Liver (tissue), 3 donors: ENCODE results near the gene SYT15B.
"Not testable (repeated sequence)": the region's sequence is repeated elsewhere in the genome, so short reads cannot be mapped to it uniquely, and the experiment has no call there.

Experiments used
- CTCF ChIP-seq: fragments of 150-350 bp; IDR thresholded peaks from 2 replicates; pipeline ENCODE4 v1.5.1; 2017; ENCODE audit warnings: improper control_type of control experiment, low read depth, low read length; ENCODE audit not compliant: missing input control
- EGR1 ChIP-seq, 2 donors: IDR thresholded peaks; 2 replicates each; pipeline ENCODE4 v1.6.1; 2016 to 2018; ENCODE audit warnings: antibody characterized with exemption in 2 of 2, low read depth in 2 of 2
- HNF4G ChIP-seq: IDR thresholded peaks from 2 replicates; pipeline ENCODE4 v1.6.1; 2016; ENCODE audit warnings: antibody characterized with exemption
- JUND ChIP-seq, 2 donors: IDR thresholded peaks; 2 replicates each; pipeline ENCODE4 v1.6.1; 2016; ENCODE audit warnings: antibody characterized with exemption in 2 of 2
- MAX ChIP-seq: IDR thresholded peaks from 2 replicates; pipeline ENCODE4 v1.6.1; 2016; ENCODE audit warnings: antibody characterized with exemption
- NR2F2 ChIP-seq: IDR thresholded peaks from 2 replicates; pipeline ENCODE4 v1.6.1; 2016; ENCODE audit warnings: antibody characterized with exemption
- RAD21 ChIP-seq, 2 donors: IDR thresholded peaks; 2 replicates each; pipeline ENCODE4 v1.6.1; 2016; ENCODE audit warnings: antibody characterized with exemption in 2 of 2, mild to moderate bottlenecking in 2 of 2
- REST ChIP-seq: IDR thresholded peaks from 2 replicates; pipeline ENCODE4 v1.6.1; 2016; ENCODE audit warnings: antibody characterized with exemption, mild to moderate bottlenecking
- RXRA ChIP-seq, 2 donors: IDR thresholded peaks; 2 replicates each; pipeline ENCODE4 v1.6.1; 2017 to 2018; ENCODE audit warnings: antibody characterized with exemption in 2 of 2, mild to moderate bottlenecking in 1 of 2
- SP1 ChIP-seq: IDR thresholded peaks from 2 replicates; pipeline ENCODE4 v1.6.1; 2018; ENCODE audit warnings: antibody characterized with exemption, mild to moderate bottlenecking
- TAF1 ChIP-seq: conservative IDR thresholded peaks from 2 replicates; pipeline ENCODE4 v1.6.1; 2016; ENCODE audit warnings: antibody characterized with exemption, mild to moderate bottlenecking
- YY1 ChIP-seq: IDR thresholded peaks from 2 replicates; pipeline ENCODE4 v1.6.1; 2016; ENCODE audit warnings: antibody characterized with exemption, mild to moderate bottlenecking
- ZBTB33 ChIP-seq: IDR thresholded peaks from 2 replicates; pipeline ENCODE4 v1.6.1; 2016; ENCODE audit warnings: antibody characterized with exemption
- donor health status: healthy.
- donor health status: healthy.

GRCh38 chr10:47743611-47744550, 19.5 kb downstream of the SYT15B start:
- TF ChIP-seq CTCF, result peak; percentile 13
- not testable (repeated sequence) for TF ChIP-seq YY1; RAD21 (IDR thresholded peaks at IDR 0.05); REST; TAF1; HNF4G; EGR1 (IDR thresholded peaks at IDR 0.05; ENCODE audit: low read depth in 2 of 2); RXRA (IDR thresholded peaks at IDR 0.05); JUND (IDR thresholded peaks at IDR 0.05); MAX; ZBTB33; SP1; NR2F2
